DND-41 (cell line): ENCODE data around the gene RAD51B.

ENCODE experiments used
- ATAC-seq: fragments of 200-7000 bp; cut with Tn5 transposase; 3 replicates; pipeline ENCODE4 v1.9.1; 2021; ENCODE audit warnings: low read depth; ENCODE audit not compliant: insufficient read depth
- DNase-seq: peaks from one replicate; pipeline ENCODE4 v3.0.0-alpha.2; 2020
- H2AFZ ChIP-seq: 2 replicates; pipeline ENCODE4 v1.6.0; 2012; ENCODE audit warnings: low read depth, low read length
- H3K27ac ChIP-seq: 2 replicates; pipeline ENCODE4 v1.5.1; 2012; ENCODE audit warnings: low read length, inconsistent platforms
- H3K27me3 ChIP-seq: fragments of 200-600 bp; sonication (generic); 2 replicates; pipeline ENCODE4 v1.6.0; 2012; ENCODE audit warnings: low read length, mild to moderate bottlenecking, inconsistent platforms; ENCODE audit not compliant: insufficient read depth, poor library complexity
- H3K36me3 ChIP-seq: 2 replicates; pipeline ENCODE4 v1.5.1; 2012; ENCODE audit warnings: low read length, inconsistent platforms; ENCODE audit not compliant: insufficient read depth
- H3K4me1 ChIP-seq: 2 replicates; pipeline ENCODE4 v1.5.1; 2012; ENCODE audit warnings: mild to moderate bottlenecking, low read length; ENCODE audit not compliant: insufficient read depth
- H3K4me2 ChIP-seq: 2 replicates; pipeline ENCODE4 v1.6.0; 2012; ENCODE audit warnings: mild to moderate bottlenecking, moderate library complexity, low read length, inconsistent platforms; ENCODE audit not compliant: insufficient read depth
- H3K4me3 ChIP-seq, 2 experiments: fragments of 200-600 bp in 1 of 2; shearing (Covaris generic) in 1 of 2; 2 replicates each; pipeline ENCODE4 v1.5.1; 2012 to 2016; ENCODE audit warnings: inconsistent platforms in 2 of 2, low read length in 2 of 2, mild to moderate bottlenecking in 2 of 2, low read depth in 1 of 2, moderate library complexity in 1 of 2
- H3K79me2 ChIP-seq: 2 replicates; pipeline ENCODE4 v1.6.0; 2012; ENCODE audit warnings: low read length, inconsistent platforms; ENCODE audit not compliant: insufficient read depth
- H3K9ac ChIP-seq: 2 replicates; pipeline ENCODE4 v1.6.0; 2012; ENCODE audit warnings: low read depth, mild to moderate bottlenecking, inconsistent platforms, low read length, moderate library complexity
- H3K9me3 ChIP-seq: 2 replicates; pipeline ENCODE4 v1.5.1; 2012; ENCODE audit warnings: low read length, moderate library complexity, mild to moderate bottlenecking, inconsistent platforms; ENCODE audit not compliant: insufficient read depth, severe bottlenecking
- H4K20me1 ChIP-seq: 2 replicates; pipeline ENCODE4 v1.6.0; 2012; ENCODE audit warnings: low read length; ENCODE audit not compliant: insufficient read depth
- EZH2 ChIP-seq: IDR thresholded peaks from 3 replicates; pipeline ENCODE4 v1.6.1; 2012; ENCODE audit warnings: borderline replicate concordance, low read depth, mild to moderate bottlenecking, moderate library complexity, low read length, inconsistent platforms; ENCODE audit not compliant: severe bottlenecking
- TF ChIP-seq, protein P1 (sequence below): IDR thresholded peaks from 2 replicates; pipeline ENCODE4 v1.5.1; 2012; ENCODE audit warnings: borderline replicate concordance, low read length, moderate library complexity, mild to moderate bottlenecking; ENCODE audit not compliant: poor library complexity, severe bottlenecking; ENCODE audit errors: extremely low read depth

RAD51B gene

DNA sequence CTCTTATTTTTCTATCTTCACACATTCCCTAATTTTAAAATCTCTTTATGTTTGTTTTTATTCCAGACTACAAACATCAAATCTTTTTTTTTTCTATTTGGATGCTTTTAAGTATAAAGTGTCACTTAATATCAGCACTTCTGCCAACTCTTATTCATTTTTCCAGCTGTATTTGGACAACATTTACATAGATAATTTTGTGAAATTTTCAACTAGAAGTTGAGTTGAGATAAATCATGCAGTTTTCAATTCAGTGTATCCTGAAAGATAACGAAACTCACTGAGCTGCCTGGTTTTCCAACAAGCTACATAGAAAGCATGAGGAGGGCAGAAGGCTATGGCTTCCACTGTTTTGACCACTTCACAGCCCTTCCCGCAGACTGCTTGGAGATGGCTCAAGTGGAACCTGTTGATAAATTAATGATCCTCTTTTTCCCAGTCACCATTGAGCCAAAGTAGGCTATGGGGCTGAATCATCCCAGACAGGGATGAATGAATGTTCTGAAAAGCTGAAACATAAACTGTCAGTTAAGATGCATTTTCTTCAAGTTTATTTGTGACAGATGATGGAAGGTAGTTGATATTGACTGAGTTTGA lies 213.9 kb downstream of the RAD51B start:
- ATAC-seq = no peak
- H3K79me2 ChIP-seq = no peaks in the 10 kb centered on the region
- no peak overlapping the region for H3K9ac ChIP-seq
- no peaks in the 10 kb centered on the region for H4K20me1 ChIP-seq
- H3K4me3 ChIP-seq = no peak overlapping the region
- H2AFZ ChIP-seq = no peak overlapping the region
- no peaks in the 10 kb centered on the region for H3K36me3 ChIP-seq
- no peak overlapping the region for H3K4me2 ChIP-seq
- no peak for DNase-seq
- H3K27ac ChIP-seq = no peak overlapping the region
- H3K27me3 ChIP-seq = no peaks in the 10 kb centered on the region
- H3K4me1 ChIP-seq = no peaks in the 10 kb centered on the region
- no peak for TF ChIP-seq EZH2
- TF ChIP-seq, protein P1, sequence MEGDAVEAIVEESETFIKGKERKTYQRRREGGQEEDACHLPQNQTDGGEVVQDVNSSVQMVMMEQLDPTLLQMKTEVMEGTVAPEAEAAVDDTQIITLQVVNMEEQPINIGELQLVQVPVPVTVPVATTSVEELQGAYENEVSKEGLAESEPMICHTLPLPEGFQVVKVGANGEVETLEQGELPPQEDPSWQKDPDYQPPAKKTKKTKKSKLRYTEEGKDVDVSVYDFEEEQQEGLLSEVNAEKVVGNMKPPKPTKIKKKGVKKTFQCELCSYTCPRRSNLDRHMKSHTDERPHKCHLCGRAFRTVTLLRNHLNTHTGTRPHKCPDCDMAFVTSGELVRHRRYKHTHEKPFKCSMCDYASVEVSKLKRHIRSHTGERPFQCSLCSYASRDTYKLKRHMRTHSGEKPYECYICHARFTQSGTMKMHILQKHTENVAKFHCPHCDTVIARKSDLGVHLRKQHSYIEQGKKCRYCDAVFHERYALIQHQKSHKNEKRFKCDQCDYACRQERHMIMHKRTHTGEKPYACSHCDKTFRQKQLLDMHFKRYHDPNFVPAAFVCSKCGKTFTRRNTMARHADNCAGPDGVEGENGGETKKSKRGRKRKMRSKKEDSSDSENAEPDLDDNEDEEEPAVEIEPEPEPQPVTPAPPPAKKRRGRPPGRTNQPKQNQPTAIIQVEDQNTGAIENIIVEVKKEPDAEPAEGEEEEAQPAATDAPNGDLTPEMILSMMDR = no peak
- peaks cover 14% of the 10 kb centered on the region for H3K9me3 ChIP-seq

DNA sequence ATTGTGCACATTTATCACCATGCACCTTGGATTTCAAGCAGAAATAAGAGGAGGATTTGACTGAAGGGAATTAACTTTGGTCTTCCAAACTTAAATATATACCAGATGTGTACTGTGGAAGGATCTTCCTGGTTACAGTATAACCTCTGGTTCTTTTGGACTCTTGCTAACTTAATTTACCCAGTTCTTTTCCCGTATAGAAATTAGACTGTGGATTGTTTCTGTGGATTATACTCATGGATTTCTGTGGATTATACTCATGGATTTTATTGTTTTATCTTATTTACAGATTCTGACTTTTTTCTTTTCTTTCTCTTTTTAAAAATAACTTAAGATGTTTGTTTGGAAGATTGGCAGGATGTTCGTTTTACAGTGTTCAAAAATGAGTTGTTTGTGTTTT lies 215.3 kb downstream of the RAD51B start:
- no peaks in the 10 kb centered on the region for H3K36me3 ChIP-seq
- no peak overlapping the region for H3K9ac ChIP-seq
- H2AFZ ChIP-seq = no peak overlapping the region
- no peaks in the 10 kb centered on the region for H3K4me1 ChIP-seq
- H3K9me3 ChIP-seq = peaks cover 3% of the 10 kb centered on the region
- H3K27me3 ChIP-seq = no peaks in the 10 kb centered on the region
- H3K79me2 ChIP-seq = no peaks in the 10 kb centered on the region
- no peaks in the 10 kb centered on the region for H4K20me1 ChIP-seq
- ATAC-seq (no peak), DNase-seq (no peak)
- TF ChIP-seq, protein P1 = no peak
- TF ChIP-seq EZH2 = no peak
- no peak overlapping the region for H3K27ac ChIP-seq
- no peak overlapping the region for H3K4me2 ChIP-seq
- no peak overlapping the region for H3K4me3 ChIP-seq

DNA sequence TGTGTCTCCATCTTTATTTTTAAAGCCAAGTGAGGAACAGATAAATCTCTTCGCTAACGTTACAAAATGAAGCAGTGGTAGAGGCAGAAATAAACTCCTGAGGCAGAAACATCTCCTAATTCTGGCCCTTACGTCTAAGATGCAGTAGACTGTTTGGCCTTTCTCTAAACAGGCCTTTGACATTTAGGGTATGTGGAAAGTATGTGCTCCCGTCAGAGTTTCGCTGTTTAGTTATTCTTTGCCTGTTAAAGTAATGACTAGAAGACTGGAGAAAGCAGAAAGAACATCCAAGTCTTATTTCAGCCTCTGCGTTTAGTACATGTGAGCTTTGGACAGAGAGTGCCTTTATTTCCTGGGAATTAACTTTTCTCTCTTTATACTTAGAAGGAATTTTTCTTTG lies 216.6 kb downstream of the RAD51B start:
- ATAC-seq (no peak), DNase-seq (no peak)
- no peak for TF ChIP-seq EZH2
- TF ChIP-seq, protein P1 = no peak
- Histone ChIP-seq H3K36me3 (no peaks in the 10 kb centered on the region), H2AFZ (no peak overlapping the region), H3K27ac (no peak overlapping the region), H3K4me1 (no peaks in the 10 kb centered on the region), H4K20me1 (no peaks in the 10 kb centered on the region), H3K79me2 (no peaks in the 10 kb centered on the region), H3K4me3 (no peak overlapping the region), H3K9me3 (no peaks in the 10 kb centered on the region), H3K4me2 (no peak overlapping the region), H3K9ac (no peak overlapping the region), H3K27me3 (no peaks in the 10 kb centered on the region)
